ENCODE measurements around the gene HEG1. TPM values are rescaled to one million over a fixed set of nuclear protein-coding genes. Genes with fewer than 3 reads are reported as not detected.
A peak's percentile ranks its signal among the peaks of the same experiment; 100 is the strongest.

Gene HEG1
- total and polyA plus RNA-seq, 2 of the 13 experiments (the other 11 are each of a cell fraction or from before 2014, with no cell fraction given) = 10.7 to 18.2 TPM

DNA sequence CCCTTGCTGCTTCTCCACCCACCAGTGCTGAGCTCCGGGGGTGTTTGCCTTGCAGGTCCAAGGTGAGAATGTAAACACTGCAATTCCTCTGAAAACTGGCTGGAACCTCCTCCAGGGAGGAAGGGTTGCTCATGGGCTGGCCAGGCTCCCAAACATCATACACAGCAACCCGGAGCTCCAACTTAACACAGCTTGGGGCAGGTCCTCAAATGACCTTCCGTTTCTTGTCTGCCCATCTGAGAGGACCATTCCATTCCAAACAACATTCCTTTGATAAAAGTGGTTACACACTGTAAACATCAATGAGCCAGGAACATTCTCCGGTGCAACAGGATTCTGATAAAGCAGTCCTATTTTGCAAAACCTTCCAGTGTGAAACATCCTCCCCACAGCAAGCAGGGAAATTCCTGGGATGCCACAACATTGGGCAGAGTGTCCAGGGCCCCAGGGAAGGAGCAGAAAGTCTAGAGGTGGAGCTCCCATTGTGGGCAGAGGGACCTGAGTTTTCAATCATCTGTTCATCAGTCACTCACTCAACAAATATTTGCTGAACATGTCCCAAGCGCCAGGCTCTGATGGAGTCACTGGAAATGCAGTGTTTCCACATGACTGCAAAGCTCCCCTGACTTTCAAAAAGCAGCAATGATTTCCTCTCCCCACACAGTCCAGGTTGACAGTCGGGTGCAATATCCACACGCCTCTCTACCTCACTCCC is 7.3 kb upstream of the HEG1 start (continued):
- TF ChIP-seq, protein P1, sequence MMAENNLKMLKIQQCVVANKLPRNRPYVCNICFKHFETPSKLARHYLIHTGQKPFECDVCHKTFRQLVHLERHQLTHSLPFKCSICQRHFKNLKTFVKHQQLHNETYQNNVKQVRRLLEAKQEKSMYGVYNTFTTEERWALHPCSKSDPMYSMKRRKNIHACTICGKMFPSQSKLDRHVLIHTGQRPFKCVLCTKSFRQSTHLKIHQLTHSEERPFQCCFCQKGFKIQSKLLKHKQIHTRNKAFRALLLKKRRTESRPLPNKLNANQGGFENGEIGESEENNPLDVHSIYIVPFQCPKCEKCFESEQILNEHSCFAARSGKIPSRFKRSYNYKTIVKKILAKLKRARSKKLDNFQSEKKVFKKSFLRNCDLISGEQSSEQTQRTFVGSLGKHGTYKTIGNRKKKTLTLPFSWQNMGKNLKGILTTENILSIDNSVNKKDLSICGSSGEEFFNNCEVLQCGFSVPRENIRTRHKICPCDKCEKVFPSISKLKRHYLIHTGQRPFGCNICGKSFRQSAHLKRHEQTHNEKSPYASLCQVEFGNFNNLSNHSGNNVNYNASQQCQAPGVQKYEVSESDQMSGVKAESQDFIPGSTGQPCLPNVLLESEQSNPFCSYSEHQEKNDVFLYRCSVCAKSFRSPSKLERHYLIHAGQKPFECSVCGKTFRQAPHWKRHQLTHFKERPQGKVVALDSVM (CRISPR knock-in tag; IDR thresholded peaks at IDR 0.05) = peak; percentile 50; the same call in 1 of the 2 replicates
- TF ChIP-seq ZNF749 (CRISPR knock-in tag; IDR thresholded peaks at IDR 0.05; ENCODE audit: borderline replicate concordance) = no peak
- no peak for TF ChIP-seq TAF15 (IDR thresholded peaks at IDR 0.05; ENCODE audit: low read depth, low read length, poor library complexity, severe bottlenecking)
- no peak for TF ChIP-seq SRSF1 (optimal IDR thresholded peaks at IDR 0.05; ENCODE audit: low read depth, low read length)
- TF ChIP-seq HMG20B (CRISPR knock-in tag; conservative IDR thresholded peaks at IDR 0.05) = peak; percentile 91
- TF ChIP-seq, protein P2, sequence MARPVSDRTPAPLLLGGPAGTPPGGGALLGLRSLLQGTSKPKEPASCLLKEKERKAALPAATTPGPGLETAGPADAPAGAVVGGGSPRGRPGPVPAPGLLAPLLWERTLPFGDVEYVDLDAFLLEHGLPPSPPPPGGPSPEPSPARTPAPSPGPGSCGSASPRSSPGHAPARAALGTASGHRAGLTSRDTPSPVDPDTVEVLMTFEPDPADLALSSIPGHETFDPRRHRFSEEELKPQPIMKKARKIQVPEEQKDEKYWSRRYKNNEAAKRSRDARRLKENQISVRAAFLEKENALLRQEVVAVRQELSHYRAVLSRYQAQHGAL (CRISPR knock-in tag; IDR thresholded peaks at IDR 0.05; ENCODE audit: not compliant biosample characterization) = no peak
- TF ChIP-seq, protein P3, sequence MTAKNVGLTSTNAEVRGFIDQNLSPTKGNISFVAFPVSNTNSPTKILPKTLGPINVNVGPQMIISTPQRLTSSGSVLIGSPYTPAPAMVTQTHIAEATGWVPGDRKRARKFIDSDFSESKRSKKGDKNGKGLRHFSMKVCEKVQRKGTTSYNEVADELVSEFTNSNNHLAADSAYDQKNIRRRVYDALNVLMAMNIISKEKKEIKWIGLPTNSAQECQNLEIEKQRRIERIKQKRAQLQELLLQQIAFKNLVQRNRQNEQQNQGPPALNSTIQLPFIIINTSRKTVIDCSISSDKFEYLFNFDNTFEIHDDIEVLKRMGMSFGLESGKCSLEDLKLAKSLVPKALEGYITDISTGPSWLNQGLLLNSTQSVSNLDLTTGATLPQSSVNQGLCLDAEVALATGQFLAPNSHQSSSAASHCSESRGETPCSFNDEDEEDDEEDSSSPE (CRISPR knock-in tag; IDR thresholded peaks at IDR 0.05) = no peak
- TF ChIP-seq NFKBIZ (CRISPR knock-in tag; IDR thresholded peaks at IDR 0.05) = peak; percentile 18; the same call in 1 of the 2 replicates
- TF ChIP-seq, protein P4, sequence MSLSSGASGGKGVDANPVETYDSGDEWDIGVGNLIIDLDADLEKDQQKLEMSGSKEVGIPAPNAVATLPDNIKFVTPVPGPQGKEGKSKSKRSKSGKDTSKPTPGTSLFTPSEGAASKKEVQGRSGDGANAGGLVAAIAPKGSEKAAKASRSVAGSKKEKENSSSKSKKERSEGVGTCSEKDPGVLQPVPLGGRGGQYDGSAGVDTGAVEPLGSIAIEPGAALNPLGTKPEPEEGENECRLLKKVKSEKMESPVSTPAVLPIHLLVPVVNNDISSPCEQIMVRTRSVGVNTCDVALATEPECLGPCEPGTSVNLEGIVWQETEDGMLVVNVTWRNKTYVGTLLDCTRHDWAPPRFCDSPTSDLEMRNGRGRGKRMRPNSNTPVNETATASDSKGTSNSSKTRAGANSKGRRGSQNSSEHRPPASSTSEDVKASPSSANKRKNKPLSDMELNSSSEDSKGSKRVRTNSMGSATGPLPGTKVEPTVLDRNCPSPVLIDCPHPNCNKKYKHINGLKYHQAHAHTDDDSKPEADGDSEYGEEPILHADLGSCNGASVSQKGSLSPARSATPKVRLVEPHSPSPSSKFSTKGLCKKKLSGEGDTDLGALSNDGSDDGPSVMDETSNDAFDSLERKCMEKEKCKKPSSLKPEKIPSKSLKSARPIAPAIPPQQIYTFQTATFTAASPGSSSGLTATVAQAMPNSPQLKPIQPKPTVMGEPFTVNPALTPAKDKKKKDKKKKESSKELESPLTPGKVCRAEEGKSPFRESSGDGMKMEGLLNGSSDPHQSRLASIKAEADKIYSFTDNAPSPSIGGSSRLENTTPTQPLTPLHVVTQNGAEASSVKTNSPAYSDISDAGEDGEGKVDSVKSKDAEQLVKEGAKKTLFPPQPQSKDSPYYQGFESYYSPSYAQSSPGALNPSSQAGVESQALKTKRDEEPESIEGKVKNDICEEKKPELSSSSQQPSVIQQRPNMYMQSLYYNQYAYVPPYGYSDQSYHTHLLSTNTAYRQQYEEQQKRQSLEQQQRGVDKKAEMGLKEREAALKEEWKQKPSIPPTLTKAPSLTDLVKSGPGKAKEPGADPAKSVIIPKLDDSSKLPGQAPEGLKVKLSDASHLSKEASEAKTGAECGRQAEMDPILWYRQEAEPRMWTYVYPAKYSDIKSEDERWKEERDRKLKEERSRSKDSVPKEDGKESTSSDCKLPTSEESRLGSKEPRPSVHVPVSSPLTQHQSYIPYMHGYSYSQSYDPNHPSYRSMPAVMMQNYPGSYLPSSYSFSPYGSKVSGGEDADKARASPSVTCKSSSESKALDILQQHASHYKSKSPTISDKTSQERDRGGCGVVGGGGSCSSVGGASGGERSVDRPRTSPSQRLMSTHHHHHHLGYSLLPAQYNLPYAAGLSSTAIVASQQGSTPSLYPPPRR (CRISPR knock-in tag; IDR thresholded peaks at IDR 0.05; ENCODE audit: borderline replicate concordance) = peak; percentile 93
- TF ChIP-seq PITX1 (CRISPR knock-in tag; IDR thresholded peaks at IDR 0.05) = peak; percentile 68; the same call in 1 of the 2 replicates
- TF ChIP-seq, protein P5, sequence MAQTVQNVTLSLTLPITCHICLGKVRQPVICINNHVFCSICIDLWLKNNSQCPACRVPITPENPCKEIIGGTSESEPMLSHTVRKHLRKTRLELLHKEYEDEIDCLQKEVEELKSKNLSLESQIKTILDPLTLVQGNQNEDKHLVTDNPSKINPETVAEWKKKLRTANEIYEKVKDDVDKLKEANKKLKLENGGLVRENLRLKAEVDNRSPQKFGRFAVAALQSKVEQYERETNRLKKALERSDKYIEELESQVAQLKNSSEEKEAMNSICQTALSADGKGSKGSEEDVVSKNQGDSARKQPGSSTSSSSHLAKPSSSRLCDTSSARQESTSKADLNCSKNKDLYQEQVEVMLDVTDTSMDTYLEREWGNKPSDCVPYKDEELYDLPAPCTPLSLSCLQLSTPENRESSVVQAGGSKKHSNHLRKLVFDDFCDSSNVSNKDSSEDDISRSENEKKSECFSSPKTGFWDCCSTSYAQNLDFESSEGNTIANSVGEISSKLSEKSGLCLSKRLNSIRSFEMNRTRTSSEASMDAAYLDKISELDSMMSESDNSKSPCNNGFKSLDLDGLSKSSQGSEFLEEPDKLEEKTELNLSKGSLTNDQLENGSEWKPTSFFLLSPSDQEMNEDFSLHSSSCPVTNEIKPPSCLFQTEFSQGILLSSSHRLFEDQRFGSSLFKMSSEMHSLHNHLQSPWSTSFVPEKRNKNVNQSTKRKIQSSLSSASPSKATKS (CRISPR knock-in tag; IDR thresholded peaks at IDR 0.05) = 0 out of 2 replicates have a peak, but pooled peaks have one; percentile 32
- TF ChIP-seq ZBTB38 (CRISPR knock-in tag; IDR thresholded peaks at IDR 0.05) = no peak
- peak; percentile 91 for TF ChIP-seq GFI1 (CRISPR knock-in tag; IDR thresholded peaks at IDR 0.05; ENCODE audit: borderline replicate concordance)
- TF ChIP-seq SOX13 (IDR thresholded peaks at IDR 0.05) = no peak; the same call in 1 of the 2 replicates
- TF ChIP-seq SOX13 (CRISPR knock-in tag; conservative IDR thresholded peaks at IDR 0.05 in 1 of 2, IDR thresholded peaks at IDR 0.05 in 1 of 2) = peak in 1 of 2 experiments; percentile 81; a peak in 2 of 4 replicates
- peak; percentile 92 for TF ChIP-seq ZNF317 (CRISPR knock-in tag; IDR thresholded peaks at IDR 0.05)
- TF ChIP-seq ZNF430 (CRISPR knock-in tag; IDR thresholded peaks at IDR 0.05) = peak; percentile 79; the same call in 1 of the 2 replicates

All from HepG2 (cell line).